ENCODE data around the gene ADH1B. TPM values are rescaled to one million over a fixed set of nuclear protein-coding genes. Genes with fewer than 3 reads are reported as not detected.

ADH1B gene
- total and polyA plus RNA-seq, 8 donors, result 312 to 1,119 (median 985) TPM

DNA sequence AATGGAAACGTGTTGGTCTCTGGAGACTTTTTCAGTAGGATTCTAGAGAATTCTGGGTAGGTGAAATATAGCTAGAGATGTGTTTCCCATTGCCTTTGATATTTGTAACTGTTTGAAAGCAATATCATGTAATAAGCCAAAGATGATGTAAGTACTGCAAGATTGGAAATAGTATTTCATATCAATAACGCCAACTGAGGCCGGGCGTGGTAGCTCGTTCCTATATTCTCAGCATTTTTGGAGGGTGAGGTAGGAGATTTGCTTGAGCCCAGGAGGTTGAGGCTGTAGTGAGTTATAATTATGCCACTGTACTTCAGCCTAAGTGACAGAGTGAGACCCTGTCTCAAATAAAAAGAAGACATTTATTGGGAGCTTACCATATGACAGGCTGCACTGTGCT is 39.9 kb downstream of the ADH1B start:
- ATAC-seq (no peak), DNase-seq (no peak)
- Histone ChIP-seq H3K36me3 (no peaks in the 10 kb centered on the region), H3K4me1 (no peaks in the 10 kb centered on the region), H3K9me3 (no peaks in the 10 kb centered on the region), H3K27ac (no peak overlapping the region), H3K4me3 (no peak overlapping the region), H3K27me3 (no peaks in the 10 kb centered on the region)
- TF ChIP-seq, protein P1, sequence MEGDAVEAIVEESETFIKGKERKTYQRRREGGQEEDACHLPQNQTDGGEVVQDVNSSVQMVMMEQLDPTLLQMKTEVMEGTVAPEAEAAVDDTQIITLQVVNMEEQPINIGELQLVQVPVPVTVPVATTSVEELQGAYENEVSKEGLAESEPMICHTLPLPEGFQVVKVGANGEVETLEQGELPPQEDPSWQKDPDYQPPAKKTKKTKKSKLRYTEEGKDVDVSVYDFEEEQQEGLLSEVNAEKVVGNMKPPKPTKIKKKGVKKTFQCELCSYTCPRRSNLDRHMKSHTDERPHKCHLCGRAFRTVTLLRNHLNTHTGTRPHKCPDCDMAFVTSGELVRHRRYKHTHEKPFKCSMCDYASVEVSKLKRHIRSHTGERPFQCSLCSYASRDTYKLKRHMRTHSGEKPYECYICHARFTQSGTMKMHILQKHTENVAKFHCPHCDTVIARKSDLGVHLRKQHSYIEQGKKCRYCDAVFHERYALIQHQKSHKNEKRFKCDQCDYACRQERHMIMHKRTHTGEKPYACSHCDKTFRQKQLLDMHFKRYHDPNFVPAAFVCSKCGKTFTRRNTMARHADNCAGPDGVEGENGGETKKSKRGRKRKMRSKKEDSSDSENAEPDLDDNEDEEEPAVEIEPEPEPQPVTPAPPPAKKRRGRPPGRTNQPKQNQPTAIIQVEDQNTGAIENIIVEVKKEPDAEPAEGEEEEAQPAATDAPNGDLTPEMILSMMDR (IDR thresholded peaks at IDR 0.05), result no peak
- intact Hi-C loops (cut with DNase I), result no loop called here

DNA sequence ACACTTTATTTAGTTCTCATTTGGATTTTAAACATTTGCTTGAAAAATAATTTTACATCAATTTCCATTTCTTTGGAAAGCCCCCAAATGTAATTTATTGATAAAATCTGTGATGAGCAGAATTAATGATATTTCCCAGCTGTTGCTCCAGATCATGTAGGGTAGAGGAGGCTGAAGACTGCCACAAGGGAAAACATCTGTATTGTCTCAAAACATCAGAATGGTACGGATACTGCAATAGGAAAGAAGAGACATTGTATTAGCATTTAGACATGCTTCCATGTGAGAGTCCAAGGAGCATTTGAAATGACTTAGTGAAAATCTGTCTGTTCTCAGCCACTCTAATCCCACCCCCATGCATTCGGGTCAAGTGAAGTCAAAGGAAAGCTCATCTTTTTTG is 44.8 kb downstream of the ADH1B start:
- Histone ChIP-seq H3K9me3 (no peaks in the 10 kb centered on the region), H3K4me1 (no peaks in the 10 kb centered on the region), H3K27me3 (no peaks in the 10 kb centered on the region), H3K4me3 (no peak overlapping the region), H3K27ac (no peak overlapping the region), H3K36me3 (no peaks in the 10 kb centered on the region)
- ATAC-seq (no peak), DNase-seq (peak in 2 of 4 donors; percentile 84 to 87)
- TF ChIP-seq, protein P1 (IDR thresholded peaks at IDR 0.05), result no peak
- intact Hi-C loops (cut with DNase I), result no loop called here

DNA sequence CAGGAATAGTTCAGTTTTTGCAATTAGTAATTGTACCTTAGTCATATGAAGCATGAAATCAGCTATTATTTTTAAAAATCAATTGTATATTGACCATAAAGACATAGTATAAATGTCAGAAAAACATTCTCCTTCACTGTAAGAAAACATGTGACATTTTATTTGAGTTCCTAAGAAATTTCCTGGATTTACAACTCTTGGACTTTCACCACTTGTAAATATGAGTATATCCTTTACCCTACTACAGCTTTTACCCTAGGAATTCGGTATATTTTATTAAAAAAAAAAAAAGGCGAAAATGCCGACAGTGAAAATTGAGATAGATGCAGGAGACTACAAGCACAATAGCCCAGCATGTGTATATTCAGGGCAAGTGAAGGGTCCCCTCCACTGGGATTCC is 45.3 kb downstream of the ADH1B start:
- Histone ChIP-seq H3K27me3 (no peaks in the 10 kb centered on the region), H3K27ac (no peak overlapping the region), H3K4me3 (no peak overlapping the region), H3K9me3 (no peaks in the 10 kb centered on the region), H3K4me1 (no peaks in the 10 kb centered on the region), H3K36me3 (no peaks in the 10 kb centered on the region)
- intact Hi-C loops (cut with DNase I), result no loop called here
- no peak for ATAC-seq
- TF ChIP-seq, protein P1 (IDR thresholded peaks at IDR 0.05), result no peak
- DNase-seq, result no peak

DNA sequence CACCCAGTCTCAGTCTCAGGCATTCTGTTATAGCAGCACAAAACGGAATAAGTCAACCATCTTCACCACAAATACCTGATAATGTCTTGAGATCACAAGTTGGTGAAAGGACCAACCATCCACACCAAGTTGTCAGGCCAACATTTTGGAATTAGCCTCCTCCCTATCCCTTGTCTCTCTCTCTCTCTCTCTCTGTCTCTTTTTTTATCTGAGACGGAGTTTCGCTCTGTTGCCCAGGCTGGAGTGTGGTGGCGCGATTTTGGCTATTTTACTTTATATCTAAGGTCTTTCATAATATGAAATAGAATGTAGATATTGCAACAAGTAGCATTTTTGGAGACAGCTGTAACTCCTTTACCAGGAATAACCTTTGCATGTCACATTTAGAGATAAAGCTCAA is 46.2 kb downstream of the ADH1B start:
- H3K27ac ChIP-seq, result no peak overlapping the region
- DNase-seq (no peak), ATAC-seq (no peak)
- no peaks in the 10 kb centered on the region for H3K4me1 ChIP-seq
- no peak overlapping the region for H3K4me3 ChIP-seq
- TF ChIP-seq, protein P1 (IDR thresholded peaks at IDR 0.05), result no peak
- intact Hi-C loops (cut with DNase I), result no loop called here
- no peaks in the 10 kb centered on the region for H3K27me3 ChIP-seq
- no peaks in the 10 kb centered on the region for H3K36me3 ChIP-seq
- peaks cover 0 to 5% of the 10 kb centered on the region in 2 donors for H3K9me3 ChIP-seq

DNA sequence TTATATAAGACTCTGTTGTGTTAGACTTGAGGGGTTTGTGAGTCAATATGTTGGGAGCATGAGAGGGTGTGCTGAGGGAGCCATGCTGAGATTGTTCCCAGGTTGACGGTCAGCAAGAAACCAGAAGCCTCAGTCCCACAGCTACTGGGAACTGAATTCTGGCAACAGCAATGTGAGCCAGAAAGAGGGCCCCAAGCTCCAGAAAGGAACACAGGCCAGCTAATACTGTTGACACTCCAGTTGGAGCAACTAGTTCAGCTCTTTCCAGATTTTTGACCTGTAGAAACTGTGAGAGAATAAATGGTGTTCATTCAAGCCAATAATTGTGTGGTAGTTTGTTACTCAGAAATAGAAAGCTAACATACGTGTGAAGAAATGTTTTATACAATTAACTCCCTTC is 47.5 kb downstream of the ADH1B start:
- TF ChIP-seq, protein P1 (IDR thresholded peaks at IDR 0.05), result no peak
- H3K4me3 ChIP-seq, result no peak overlapping the region
- H3K27ac ChIP-seq, result no peak overlapping the region
- H3K9me3 ChIP-seq, result peaks cover 0 to 5% of the 10 kb centered on the region in 2 donors
- no peaks in the 10 kb centered on the region for H3K36me3 ChIP-seq
- ATAC-seq (no peak), DNase-seq (no peak)
- no peaks in the 10 kb centered on the region for H3K4me1 ChIP-seq
- intact Hi-C loops (cut with DNase I), result no loop called here
- H3K27me3 ChIP-seq, result no peaks in the 10 kb centered on the region

All from left lung (tissue), 10 donors.